Skeletal muscle tissue (tissue), 4 donors: Measurements from ENCODE around the gene MYH10. TPM values are rescaled to one million over a fixed set of nuclear protein-coding genes. Genes with fewer than 3 reads are reported as not detected.

Source experiments
- H3K27ac ChIP-seq: one replicate; pipeline ENCODE4 v1.7.0; 2013; ENCODE audit warnings: mild to moderate bottlenecking, low read depth, low read length, inconsistent platforms
- H3K27me3 ChIP-seq, 3 donors: one replicate each; pipeline ENCODE4 v1.7.0; 2013; ENCODE audit warnings: low read length in 3 of 3; ENCODE audit not compliant: control insufficient read depth in 3 of 3, insufficient read depth in 3 of 3
- H3K36me3 ChIP-seq, 3 donors: one replicate each; pipeline ENCODE4 v1.7.0; 2013; ENCODE audit warnings: low read length in 3 of 3; ENCODE audit not compliant: control insufficient read depth in 3 of 3, insufficient read depth in 3 of 3
- H3K4me1 ChIP-seq, 3 donors: one replicate each; pipeline ENCODE4 v1.7.0; 2013; ENCODE audit warnings: low read length in 3 of 3, mild to moderate bottlenecking in 3 of 3; ENCODE audit not compliant: control insufficient read depth in 3 of 3, insufficient read depth in 3 of 3
- H3K4me3 ChIP-seq, 3 donors: one replicate each; pipeline ENCODE4 v1.7.0; 2013; ENCODE audit warnings: low read length in 3 of 3
- H3K9ac ChIP-seq, 3 donors: one replicate each; pipeline ENCODE4 v1.7.0; 2013; ENCODE audit warnings: low read length in 3 of 3, mild to moderate bottlenecking in 3 of 3, moderate library complexity in 2 of 3, low read depth in 1 of 3
- H3K9me3 ChIP-seq, 3 donors: one replicate each; pipeline ENCODE4 v1.7.0; 2013; ENCODE audit warnings: low read length in 3 of 3; ENCODE audit not compliant: control insufficient read depth in 3 of 3
- total RNA-seq: library from RNA; depleted of rRNA; stranded (reverse); fragments of >200 nt; gene quantifications from one replicate; pipeline ENCODE4 v1.2.3, GENCODE V29; 2014
- donor health status: Osteomylitis.

Gene MYH10
- total RNA-seq = 72.0 TPM

DNA sequence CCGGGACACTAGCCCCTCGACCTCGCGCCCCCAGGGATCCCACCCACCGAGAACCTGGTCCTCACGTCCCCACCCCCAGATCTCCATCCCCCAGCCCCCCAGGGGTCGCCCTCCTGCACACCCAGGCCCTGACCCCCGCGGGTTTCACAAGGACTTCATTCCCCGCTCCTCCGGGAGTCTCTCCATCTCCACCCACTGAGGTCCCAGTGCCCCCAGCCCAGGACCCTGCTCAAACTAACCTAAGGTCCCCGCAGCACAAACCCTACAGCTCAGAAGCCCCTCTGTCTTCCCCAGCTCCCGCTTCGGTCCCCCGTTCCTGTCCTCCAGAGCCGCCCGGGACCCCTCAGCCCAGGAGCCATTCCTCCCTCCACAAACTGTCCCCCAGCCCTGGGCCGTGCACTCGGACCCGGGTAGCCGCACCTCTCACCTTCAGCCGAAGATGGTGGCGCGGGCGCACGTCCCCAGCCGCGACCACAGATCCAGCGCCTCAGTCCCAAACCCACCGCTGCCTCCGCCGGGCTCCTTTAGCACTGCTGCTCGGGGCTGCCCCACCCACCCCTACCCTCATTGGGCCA, at the start of gene MYH10:
TSS of gene MYH10 (minus strand) at position 499 of the 575 bp plus-strand sequence. CDS start 7,479 bp downstream, outside the sequence.
- H3K27me3 ChIP-seq = peaks cover 0 to 9% (median 0%) of the 10 kb centered on the region in 3 donors
- peak within 1 kb of the TSS; percentile 19 for H3K27ac ChIP-seq
- no peaks in the 10 kb centered on the region for H3K9me3 ChIP-seq
- H3K9ac ChIP-seq = peak within 1 kb of the TSS; percentile 62 to 89 (median 81)
- H3K4me1 ChIP-seq = peaks cover 6 to 8% (median 7%) of the 10 kb centered on the region in 3 donors
- peak within 1 kb of the TSS; percentile 82 to 87 (median 84) for H3K4me3 ChIP-seq
- H3K36me3 ChIP-seq = no peaks in the 10 kb centered on the region

DNA sequence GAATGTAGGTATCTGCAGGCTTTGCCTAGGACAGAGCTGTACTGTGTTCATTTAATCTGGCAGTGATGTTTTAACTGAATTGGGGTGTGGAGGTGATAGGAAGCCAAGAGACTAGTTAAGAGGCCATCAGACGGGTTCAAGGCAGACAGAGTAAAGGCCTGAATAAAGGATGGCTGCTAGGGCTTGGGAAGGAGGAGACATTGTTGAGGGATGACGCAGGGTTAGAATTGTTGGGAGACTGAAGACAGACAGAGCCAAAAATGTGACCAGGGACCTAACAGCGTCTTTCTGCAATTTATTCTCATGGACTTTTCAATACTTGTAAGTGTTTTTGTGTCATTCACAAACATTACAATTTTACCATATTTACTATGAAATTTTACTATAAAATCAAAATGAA, 48.6 kb upstream of the MYH10 start:
- Histone ChIP-seq H3K4me1 (peaks cover 2 to 6% (median 3%) of the 10 kb centered on the region in 3 donors), H3K27ac (no peak overlapping the region), H3K9me3 (peaks cover 0 to 3% (median 3%) of the 10 kb centered on the region in 3 donors), H3K4me3 (no peak overlapping the region), H3K9ac (no peak overlapping the region), H3K27me3 (peaks cover 0 to 6% (median 2%) of the 10 kb centered on the region in 3 donors), H3K36me3 (no peaks in the 10 kb centered on the region)

DNA sequence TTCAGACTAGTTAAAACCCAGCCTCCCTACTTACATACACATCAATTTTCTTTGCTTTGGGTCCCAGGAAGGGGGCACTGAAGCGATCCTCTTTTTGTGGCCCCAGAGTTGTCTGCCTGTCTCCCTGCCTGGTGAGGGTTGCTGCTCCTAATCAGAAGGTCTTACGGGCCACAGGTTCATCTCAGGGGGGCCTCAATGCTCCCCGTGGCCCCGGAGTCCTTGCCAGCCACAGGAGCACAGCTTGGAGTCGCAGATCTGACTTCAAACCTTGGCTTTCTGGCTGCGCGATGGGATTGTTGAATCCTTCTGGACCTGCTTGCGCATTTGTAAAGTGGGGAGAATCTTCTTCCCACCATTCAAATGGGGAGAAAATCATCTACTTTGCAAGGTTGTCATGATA, 44.8 kb upstream of the MYH10 start:
- Histone ChIP-seq H3K9me3 (peaks cover 0 to 3% (median 3%) of the 10 kb centered on the region in 3 donors), H3K9ac (no peak overlapping the region), H3K4me1 (peaks cover 0 to 5% (median under 1%) of the 10 kb centered on the region in 3 donors), H3K36me3 (no peaks in the 10 kb centered on the region), H3K27me3 (peaks cover 0 to 2% (median under 1%) of the 10 kb centered on the region in 3 donors), H3K4me3 (no peak overlapping the region), H3K27ac (peak overlapping the region; percentile 47)

DNA sequence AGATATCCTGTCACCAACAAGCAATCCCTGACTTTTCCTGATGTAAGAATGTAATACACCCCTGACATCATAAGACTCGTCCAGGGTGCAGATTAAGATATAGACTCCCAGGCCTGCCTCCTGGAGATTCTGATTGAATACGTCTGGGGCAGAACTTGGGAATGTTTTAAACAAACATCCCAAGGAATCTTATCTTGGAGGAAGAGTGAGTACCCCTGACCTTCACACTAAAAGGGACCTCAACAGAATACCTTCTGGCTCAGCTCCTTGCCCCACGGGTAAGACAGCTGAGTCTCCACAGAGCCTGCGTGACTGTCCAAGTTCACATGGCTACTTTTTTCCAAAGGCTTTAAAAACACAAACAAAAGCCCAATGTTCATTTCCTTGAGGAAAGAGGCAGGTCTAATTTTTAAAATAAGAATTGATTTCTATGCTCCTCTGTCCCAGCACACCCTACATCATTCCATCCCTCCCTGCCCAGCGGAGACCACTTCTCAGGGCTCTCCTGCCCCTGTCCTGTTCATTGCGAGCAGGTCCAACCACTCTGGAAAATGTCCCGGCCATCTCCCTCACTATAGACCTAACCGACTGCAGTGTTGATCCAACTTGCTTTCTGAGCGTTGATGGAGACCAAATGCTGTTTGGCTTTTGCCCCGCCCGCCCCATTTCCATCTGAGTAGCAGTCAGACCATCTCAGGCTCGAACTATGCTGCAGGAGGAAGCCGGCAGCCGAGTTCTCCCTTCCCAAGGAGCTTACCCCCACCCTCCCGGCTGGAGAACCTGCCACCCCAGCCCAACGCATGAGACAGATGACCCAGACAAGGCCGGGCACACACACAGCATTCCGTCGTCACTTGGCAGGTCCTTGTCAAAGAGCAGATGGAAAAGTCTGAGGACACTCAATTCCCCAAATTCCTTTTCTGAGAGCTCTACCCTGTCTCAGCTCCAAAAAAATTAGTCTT, 44.1 kb upstream of the MYH10 start:
- Histone ChIP-seq H3K9ac (no peak overlapping the region), H3K9me3 (peaks cover 0 to 3% (median 3%) of the 10 kb centered on the region in 3 donors), H3K27me3 (peaks cover 0 to 2% (median 0%) of the 10 kb centered on the region in 3 donors), H3K36me3 (no peaks in the 10 kb centered on the region), H3K4me1 (peaks cover 0 to 5% (median 0%) of the 10 kb centered on the region in 3 donors), H3K27ac (peak overlapping the region; percentile 47), H3K4me3 (no peak overlapping the region)

DNA sequence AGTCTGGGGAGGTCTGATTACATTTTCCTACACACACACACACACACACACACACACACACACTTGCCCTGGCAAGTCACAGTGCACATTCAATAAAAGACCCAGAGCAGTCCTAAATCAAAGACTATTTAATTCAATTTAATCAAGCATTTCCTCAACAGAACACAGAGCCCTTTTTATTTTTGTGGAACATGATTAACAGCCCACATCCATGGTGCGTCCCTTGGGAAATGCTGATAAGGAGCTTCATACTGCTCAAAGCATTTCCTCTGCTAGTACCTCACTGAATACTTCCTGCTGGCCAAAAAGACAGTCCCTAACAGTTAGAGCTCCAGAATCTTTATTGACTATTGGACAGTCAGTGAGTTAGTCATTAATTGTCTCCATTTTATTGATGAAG, 43.1 kb upstream of the MYH10 start:
- H3K27ac ChIP-seq = no peak overlapping the region
- H3K4me3 ChIP-seq = no peak overlapping the region
- H3K9ac ChIP-seq = no peak overlapping the region

DNA sequence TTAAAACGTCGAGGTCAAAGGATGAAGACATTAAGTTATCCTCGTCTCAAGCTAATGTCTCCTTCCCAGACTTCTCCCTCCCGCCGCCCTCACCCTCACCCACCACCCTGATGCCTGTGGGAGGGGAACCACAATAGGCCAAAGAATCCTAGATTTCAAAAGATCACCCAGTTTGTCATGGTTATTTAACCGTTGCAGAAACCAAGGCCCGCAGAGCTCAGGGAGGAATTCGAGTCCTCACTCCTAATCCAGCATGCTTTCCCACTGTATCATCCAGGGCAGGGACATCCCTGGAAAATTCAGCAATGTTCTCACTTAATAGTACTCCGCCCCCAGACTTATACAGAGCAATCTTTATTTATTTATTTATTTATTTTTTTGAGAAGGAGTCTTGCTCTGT, 41.8 kb upstream of the MYH10 start:
- Histone ChIP-seq H3K27me3 (no peaks in the 10 kb centered on the region), H3K9ac (no peak overlapping the region), H3K36me3 (no peaks in the 10 kb centered on the region), H3K4me1 (peaks cover 0 to 5% (median 0%) of the 10 kb centered on the region in 3 donors), H3K9me3 (no peaks in the 10 kb centered on the region), H3K27ac (no peak overlapping the region), H3K4me3 (no peak overlapping the region)

More for the DNA sequence above, 43.1 kb upstream of the MYH10 start:
- Histone ChIP-seq H3K27me3 (peaks cover 0 to 2% (median 0%) of the 10 kb centered on the region in 3 donors), H3K9me3 (peaks cover 0 to 2% (median 1%) of the 10 kb centered on the region in 3 donors), H3K4me1 (peaks cover 0 to 5% (median 0%) of the 10 kb centered on the region in 3 donors), H3K36me3 (no peaks in the 10 kb centered on the region)

DNA sequence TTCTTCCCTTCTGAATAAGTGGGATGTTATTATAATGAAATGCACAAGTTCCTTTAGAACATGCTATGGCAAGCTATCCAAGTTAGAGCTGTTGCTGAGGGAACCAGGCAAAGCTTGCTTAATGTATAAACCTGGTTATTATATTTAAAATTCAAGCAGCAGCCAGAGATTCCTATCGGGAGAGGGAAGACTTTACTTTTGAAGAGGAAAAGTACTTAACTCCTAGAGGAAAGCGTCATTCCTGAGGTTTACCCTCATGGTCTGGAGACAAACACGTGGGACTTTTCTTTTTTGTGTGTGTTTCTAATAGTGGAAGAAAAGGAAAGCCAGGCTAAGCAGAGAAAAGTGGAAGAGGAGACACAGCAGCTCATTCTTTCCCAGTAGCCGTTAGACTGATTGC, 39.9 kb upstream of the MYH10 start:
- Histone ChIP-seq H3K4me3 (no peak overlapping the region), H3K9ac (no peak overlapping the region), H3K27me3 (peaks cover 0 to 3% (median 0%) of the 10 kb centered on the region in 3 donors), H3K9me3 (no peaks in the 10 kb centered on the region), H3K36me3 (no peaks in the 10 kb centered on the region), H3K27ac (no peak overlapping the region), H3K4me1 (peaks cover 0 to 5% (median 0%) of the 10 kb centered on the region in 3 donors)

DNA sequence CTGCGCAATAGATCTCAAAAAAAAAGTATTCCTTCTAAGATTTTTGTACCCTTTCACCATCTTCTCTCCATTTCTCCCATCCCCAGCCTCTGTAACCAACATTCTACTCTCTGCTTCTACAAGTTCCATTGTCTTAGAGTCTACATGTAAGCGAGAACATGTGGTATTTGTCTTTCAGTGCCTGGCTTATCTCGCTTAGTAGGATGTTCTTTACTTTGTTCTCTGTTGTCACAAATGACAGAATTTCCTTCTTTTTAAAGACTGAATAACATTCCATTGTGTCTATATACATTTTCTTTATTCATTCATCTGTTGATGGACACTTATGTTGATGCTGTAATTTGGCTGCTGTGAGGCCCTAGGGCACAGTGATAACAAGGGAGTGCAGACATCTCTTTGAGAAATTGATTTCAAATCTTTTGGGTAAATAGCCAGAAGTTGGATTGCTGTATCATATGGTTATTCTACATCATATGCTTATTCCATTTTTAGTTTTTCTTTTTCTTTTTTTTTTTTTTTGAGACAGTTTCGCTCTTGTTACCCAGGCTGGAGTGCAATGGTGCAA, 37.7 kb upstream of the MYH10 start:
- H3K9ac ChIP-seq = no peak overlapping the region
- H3K36me3 ChIP-seq = no peaks in the 10 kb centered on the region
- H3K27ac ChIP-seq = no peak overlapping the region
- no peaks in the 10 kb centered on the region for H3K4me1 ChIP-seq
- peaks cover 0 to 3% (median 0%) of the 10 kb centered on the region in 3 donors for H3K27me3 ChIP-seq
- no peaks in the 10 kb centered on the region for H3K9me3 ChIP-seq
- no peak overlapping the region for H3K4me3 ChIP-seq

DNA sequence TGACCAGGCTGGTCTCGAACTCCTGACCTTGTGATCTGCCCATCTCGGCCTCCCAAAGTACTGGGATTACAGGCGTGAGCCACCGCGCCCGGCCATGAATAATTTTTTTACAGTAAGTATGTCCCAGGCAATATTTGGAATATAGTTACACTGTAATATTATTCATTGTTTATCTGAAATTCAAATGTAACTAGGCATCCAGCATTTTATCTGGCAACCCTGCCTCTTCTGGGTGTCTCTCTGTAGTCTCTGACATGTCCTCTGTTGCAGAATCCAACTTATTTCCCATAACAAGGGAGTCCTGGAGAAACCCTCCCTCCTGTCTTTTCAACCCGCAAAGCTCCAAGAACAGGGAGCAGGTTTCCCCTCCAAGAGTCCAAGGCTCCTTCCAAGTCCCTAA, 36.9 kb upstream of the MYH10 start:
- Histone ChIP-seq H3K9ac (no peak overlapping the region), H3K9me3 (no peaks in the 10 kb centered on the region), H3K4me1 (no peaks in the 10 kb centered on the region), H3K27me3 (peaks cover 0 to 3% (median 0%) of the 10 kb centered on the region in 3 donors), H3K4me3 (no peak overlapping the region), H3K27ac (no peak overlapping the region), H3K36me3 (no peaks in the 10 kb centered on the region)
